Measurements from ENCODE around the gene DCUN1D3. TPM values are rescaled to one million over a fixed set of nuclear protein-coding genes. Genes with fewer than 3 reads are reported as not detected.

Gene DCUN1D3
- total RNA-seq, 2 experiments from 2014 or later: 13.0 to 13.1 TPM

DNA sequence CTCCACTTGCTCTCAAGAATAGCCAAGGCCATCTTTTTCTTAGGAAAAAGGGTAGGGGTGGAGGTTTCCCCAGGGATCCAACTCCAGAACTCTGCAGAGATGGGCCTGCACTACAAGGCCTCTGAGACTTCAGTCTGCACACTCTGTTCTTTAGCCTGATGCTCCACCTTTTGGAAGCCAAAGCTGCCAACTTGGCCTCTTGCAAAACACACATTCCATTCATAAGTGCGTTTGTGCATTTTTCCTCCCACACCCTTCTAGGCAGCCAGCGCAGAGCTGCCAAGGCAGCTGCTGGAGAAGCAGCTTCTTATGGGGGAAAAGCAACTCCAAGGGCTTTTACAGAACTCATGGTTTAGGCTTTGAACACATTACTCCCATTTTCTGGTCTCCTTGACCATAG is 48.6 kb downstream of the DCUN1D3 start:
- POLR2A ChIA-PET: no interaction called here
- CTCF ChIA-PET: interaction anchor here (1.2 kb wide), 1 partner anchor 53 kb away, joined by 3 read pairs; no protein-coding TSS in a partner anchor

DNA sequence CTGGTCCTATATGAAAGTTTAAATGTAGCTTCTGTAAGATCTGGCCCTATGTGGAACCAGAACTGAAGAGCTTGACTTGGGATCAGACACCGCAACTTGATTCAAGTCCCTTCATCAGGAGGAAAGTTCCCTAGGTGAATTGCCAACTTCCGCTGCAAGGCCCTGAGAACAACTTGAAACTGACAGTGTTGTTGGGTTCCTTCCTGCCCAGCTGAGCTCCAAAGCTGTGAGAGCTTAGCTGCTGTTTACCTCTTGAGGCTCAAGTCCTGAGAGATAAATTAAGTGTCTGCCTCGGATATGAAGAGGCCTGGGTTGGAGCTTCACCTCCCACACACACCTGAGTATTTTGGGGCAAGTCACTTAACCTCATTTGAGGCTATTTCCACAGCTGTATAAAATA is 49.2 kb downstream of the DCUN1D3 start:
- CTCF ChIA-PET: interaction anchor here (0.5 to 1.5 kb wide), 9 partner anchors 15 to 211 kb away, joined by 3 to 6 read pairs (median 3); no protein-coding TSS in a partner anchor
- POLR2A ChIA-PET: no interaction called here

DNA sequence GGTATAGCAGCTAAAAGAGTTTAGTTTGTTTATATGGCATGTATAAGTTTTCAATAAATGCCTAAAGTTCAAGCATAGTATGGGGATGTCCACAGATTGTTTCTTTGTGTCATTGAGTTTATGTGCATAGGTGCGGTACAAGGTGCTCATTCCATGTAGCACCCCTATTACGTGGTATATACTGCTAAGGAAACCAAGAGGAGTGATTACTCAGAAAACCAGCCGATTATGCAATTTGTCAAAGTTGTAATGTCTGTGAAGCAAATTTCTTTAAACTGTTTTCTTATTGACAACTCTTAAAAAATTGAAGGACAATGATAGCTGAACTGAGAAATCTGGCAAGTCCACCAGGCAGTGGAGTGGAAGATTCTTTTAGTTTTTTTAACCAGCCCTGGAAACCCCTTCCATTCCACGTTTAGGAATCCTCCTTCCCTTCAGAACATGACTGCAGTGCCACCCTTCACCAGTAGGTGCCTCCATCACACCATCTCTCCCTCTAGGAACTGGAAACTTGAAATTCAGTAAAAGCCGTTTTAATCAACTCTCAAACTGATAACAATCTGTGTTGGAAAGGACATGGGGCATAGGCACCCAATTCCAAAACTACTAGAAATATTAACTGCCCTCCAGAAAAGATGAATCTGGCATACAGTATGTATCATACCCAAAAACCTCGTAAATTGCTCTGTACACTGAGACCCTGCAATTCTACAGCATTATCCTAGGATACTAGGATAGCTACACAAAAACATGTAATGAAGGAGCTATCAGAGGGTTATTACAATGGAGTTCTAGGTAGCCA is 50.4 kb downstream of the DCUN1D3 start:
- CTCF ChIA-PET: interaction anchor here (0.6 to 1.5 kb wide), 13 partner anchors 16 to 433 kb away, joined by 3 to 6 read pairs (median 3); no protein-coding TSS in a partner anchor

DNA sequence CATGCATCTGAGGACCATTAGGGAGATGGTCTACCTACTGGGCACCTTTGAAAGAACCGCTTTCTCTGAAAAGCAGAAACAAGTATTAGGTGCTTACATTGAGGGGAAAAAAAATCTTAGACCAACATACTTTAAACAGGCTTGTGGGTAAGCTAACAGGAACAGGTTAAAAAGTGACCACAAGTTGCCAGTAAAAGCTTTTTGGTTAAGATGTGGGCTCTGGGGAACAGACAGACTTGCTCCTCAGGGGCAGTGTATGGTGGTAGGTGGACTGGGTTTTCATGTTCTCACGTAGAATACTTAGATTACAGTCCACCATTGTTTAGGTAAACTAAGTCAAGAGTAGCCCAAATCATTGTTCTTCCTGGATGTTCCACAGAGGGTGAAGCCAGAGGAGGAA is 52.6 kb downstream of the DCUN1D3 start:
- POLR2A ChIA-PET: no interaction called here
- CTCF ChIA-PET: interaction anchor here (1.3 kb wide), 1 partner anchor 97 kb away, joined by 3 read pairs; no protein-coding TSS in a partner anchor

More for the DNA sequence above, 50.4 kb downstream of the DCUN1D3 start:
- POLR2A ChIA-PET: no interaction called here

DNA sequence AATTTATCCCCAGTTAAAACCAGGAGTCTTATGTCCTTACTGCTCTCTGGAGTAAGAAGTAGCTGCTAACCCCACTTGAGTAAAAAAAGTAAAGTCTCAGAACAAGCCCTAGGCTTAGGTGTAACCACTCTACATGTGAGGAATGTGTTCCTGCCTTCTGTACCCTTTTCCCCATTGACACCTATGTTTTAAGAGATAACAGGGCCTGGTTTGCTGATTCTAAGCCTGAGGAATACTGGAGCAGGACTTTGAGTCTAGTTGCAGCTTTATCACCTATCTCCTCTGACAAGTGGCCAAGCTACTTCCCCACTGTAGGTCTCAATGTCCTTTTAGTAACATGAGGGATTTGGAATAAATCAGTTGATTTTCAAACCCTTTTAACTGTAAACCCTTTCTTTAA is 53.6 kb downstream of the DCUN1D3 start:
- ChIA-PET POLR2A (no interaction called here), CTCF (interaction anchor here (0.5 to 1.3 kb wide), 2 partner anchors 98 to 1510 kb away, joined by 3 read pairs; no protein-coding TSS in a partner anchor)

DNA sequence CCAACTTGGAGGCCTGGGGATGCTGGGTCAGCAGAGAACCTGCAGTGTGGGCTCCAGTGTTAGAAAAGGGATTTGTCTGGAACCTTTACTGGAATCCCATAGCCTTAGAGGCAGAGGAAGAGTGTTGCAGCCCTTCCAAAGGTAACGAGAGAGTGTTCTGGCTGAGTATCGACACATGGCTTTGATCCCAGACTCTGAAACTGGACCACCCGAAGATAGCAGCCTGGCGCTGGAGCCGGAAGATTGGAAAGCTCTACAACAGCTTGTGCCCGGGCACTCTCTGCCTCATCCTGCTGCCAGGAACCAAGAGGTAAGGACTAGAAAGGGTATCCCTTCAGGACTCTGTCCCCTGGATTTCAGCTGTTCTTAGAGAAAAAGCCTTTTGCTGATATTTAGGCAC is 54.1 kb downstream of the DCUN1D3 start:
- ChIA-PET CTCF (interaction anchor here (0.5 kb wide), 1 partner anchor 1511 kb away, joined by 3 read pairs; no protein-coding TSS in a partner anchor), POLR2A (no interaction called here)

DNA sequence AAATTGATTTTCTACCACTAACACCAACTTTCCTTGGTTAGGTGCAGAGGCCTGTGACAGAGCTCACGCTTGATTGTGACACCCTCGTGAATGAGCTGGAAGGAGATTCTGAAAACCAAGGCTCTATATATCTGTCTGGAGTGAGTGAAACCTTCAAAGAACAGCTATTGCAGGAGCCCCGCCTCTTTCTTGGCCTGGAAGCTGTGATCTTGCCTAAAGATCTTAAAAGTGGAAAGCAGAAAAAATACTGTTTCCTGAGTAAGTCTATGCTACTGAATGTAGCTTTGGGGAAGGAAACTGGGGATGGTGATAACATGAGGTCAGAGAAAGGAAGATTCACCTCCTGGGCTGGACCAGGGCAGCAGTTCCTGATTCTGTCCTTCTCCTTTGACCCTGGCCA is 55.6 kb downstream of the DCUN1D3 start:
- POLR2A ChIA-PET: interaction anchor here (1.1 kb wide), 1 partner anchor 56 kb away, joined by 4 read pairs; the partner anchor contains the start of genes DCUN1D3 and LYRM1
- CTCF ChIA-PET: interaction anchor here (1.0 kb wide), 1 partner anchor 30 kb away, joined by 3 read pairs; no protein-coding TSS in a partner anchor

DNA sequence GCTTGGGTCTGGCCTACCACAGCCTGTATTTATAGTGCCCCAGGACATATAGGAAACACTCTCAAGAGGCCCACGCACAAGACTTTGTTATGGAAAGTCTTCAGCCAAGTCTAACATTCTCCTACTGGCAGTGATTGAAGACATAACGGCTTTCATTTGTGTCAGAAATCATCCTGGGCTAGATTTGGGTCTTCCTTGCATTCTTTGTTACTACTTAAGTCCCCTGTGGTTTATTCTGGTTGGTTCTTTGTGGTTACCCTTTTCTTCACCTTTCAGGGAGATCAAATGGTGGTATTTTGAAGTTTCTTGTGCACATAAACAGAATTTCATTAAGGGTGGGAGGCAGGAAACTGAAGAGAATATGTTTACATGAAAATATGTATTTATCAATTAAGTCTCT is 56.1 kb downstream of the DCUN1D3 start:
- ChIA-PET CTCF (interaction anchor here (1.0 kb wide), 1 partner anchor 31 kb away, joined by 3 read pairs; no protein-coding TSS in a partner anchor), POLR2A (interaction anchor here (1.1 kb wide), 1 partner anchor 56 kb away, joined by 4 read pairs; the partner anchor contains the start of genes DCUN1D3 and LYRM1)

DNA sequence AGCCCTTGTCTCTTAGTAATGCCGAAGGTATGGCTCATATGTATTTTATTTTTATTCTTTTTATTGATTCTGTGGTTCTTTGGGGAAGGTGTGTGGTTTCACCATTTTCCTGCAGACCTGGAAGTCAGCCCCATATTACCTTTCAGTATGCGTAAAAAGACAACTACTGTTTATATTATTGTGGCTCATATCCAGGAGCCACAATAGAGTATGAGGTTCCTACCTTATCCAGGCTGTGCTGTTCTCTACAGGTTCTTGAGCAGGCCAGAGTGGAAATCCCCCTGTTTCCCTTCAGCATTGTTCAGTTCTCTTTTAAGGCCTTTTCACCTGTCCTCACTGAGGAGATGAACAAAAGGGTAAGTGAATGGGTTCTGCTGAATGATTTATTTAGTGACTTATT is 60.7 kb downstream of the DCUN1D3 start:
- POLR2A ChIA-PET: no interaction called here
- CTCF ChIA-PET: interaction anchor here (1.4 kb wide), 1 partner anchor 33 kb away, joined by 3 read pairs; the partner anchor contains the start of genes ERI2 and REXO5

DNA sequence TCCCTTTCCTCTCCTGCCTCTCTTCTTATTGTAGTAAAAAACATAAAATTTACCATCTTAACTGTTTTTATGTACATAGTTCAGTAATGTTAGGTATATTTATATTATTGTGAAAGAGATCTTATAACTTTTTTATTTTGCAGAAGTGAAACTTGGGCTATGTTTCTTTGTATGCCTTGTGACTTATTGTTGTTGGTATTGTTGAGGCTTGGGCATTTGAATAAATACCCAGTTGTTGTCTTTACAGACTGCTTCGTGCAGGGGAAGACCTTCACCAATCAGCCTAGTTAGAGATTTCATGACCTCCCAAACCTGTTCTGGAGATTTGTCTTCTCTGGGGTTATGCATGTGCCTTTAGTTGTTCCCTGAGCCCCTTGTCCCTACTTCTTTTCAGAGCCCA is 61.9 kb downstream of the DCUN1D3 start:
- CTCF ChIA-PET: interaction anchor here (1.4 kb wide), 1 partner anchor 32 kb away, joined by 3 read pairs; the partner anchor contains the start of genes ERI2 and REXO5
- POLR2A ChIA-PET: no interaction called here

DNA sequence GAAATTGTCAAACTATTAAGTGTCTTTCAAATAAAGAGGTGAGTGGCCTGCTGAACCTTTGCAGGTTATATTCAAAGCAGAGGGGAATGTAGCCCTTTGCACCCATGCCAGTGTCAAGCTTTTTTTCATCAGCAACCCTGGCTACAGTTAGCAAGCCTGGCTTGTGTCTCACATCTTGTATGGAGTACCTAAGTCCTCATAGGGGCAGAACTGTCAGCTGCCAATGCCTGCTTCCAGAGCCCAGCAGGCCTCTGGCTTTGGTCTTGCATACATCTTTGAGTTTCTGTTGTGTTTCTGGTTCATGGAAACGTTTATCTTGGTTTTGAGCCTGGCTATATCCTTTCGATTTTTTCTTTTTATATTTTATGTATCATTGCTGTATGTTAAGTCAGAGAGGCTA is 67.1 kb downstream of the DCUN1D3 start:
- POLR2A ChIA-PET: no interaction called here

DNA sequence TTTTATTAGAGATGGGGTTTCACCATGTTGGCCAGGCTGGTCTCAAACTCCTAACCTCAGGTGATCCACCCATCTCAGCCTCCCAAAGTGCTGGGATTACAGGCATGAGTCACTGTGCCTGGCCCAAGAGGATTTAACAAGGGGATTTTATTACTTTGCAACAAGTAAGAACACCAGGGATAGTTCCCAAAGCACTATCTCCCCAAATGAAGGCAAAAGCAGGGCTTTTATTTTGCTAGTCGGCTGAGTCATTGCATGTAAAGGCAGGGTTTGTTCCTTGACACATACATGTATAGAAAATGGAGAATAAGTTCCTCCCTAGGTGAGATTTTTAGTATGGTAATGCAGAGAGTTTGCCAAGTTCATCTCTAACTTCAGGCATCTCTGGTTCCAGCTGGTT is 69.8 kb downstream of the DCUN1D3 start:
- ChIA-PET POLR2A (no interaction called here), CTCF (no interaction called here)

More for the DNA sequence above, 67.1 kb downstream of the DCUN1D3 start:
- CTCF ChIA-PET: interaction anchor here (1.1 kb wide), 1 partner anchor 17 kb away, joined by 5 read pairs; no protein-coding TSS in a partner anchor

DNA sequence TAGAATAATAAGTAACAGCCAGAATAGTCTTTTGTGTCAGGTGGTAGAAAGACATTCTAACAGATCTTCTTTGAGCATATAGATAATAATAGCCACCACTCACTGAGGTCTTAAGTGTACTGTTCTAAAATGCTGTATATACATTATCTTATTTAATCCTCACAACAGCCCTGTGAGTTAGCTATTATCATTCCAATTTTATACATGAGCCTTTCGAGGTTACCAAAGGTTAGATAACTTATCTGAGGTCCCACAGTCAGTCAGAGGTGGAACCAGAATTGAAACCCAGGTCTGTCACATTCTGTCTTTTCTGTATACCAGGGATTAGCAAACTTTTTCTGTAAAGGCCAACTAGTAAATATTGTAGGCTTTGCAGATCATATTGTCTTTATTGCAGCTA is 70.6 kb downstream of the DCUN1D3 start:
- ChIA-PET POLR2A (no interaction called here), CTCF (no interaction called here)

DNA sequence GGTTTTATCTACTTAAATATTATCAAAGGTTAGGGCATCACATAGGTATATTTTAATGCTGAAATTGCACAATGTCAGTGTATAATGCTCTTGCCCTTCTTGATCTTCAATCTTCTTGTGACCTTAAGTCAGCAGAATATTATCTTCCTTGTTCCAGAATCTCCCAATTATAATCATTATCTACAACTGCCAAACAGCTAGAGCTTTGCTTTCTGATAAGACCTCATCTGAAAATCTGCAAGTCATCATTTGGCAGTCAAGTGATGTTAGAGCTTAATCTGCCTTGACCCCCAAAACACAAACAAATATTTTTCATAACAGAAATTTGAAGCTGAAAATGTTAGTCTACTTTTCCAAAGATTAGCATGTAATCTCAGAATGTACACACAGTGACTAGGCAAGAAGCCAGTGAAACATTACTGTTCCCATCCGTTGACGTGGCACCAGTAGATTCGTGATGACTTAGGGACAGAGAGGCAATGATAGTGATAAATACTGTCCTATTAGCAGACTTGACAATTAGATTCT is 74.1 kb downstream of the DCUN1D3 start:
- ChIA-PET CTCF (no interaction called here), POLR2A (no interaction called here)

DNA sequence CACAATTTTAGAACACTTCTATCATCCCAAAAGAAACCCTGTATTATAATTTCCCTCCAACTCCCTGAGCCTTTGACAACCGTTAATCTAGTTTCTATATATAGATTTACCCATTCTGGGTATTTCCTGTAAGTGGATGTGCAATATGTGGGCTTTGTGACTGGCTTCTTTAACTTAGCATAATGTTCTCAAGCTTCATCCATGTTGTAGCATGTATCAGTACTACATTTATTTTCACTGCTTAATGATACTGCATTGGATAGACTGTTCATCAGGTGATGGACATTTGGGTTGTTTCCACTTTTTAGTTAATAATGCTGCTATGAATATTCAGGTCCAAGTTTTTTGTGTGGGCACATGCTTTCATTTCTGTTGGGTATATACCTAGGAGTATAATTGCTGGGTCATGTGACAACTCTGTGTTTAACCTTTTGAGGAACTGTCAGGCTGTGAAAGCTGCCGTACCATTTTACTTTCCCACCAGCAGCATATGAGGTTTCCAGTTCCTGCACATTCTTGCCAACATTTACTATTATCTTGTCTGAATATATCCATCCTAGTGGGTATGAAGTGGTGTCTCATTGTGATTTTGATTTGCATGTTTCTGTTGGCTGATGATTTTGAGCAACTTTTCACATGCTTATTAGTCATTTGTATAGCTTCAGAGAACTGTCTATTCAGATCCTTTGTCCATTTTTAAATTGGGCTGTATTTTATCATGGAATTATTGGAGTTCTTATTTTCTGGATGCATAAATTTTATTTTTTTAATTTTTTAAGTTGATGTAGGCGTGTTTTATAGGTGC is 77.4 kb downstream of the DCUN1D3 start:
- POLR2A ChIA-PET: no interaction called here
- CTCF ChIA-PET: no interaction called here

DNA sequence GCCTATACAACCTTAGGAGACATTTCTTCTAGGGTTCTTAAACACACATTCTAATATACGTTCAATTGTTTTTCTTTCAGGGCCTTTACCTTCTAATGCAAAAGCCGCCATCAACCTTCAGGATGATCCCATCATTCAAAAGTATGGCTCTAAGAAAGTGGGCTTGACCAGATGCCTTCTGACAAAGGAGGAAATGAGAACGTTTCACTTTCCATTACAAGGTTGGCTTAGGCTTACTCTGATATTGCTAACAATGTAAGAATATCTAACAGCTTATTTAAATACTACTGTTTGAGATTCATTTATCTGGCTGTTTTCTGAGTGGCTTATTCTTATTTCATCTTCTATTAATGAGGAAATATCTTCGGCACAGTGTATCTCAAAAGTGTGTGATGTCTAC is 78.5 kb downstream of the DCUN1D3 start:
- POLR2A ChIA-PET: no interaction called here
- CTCF ChIA-PET: no interaction called here

DNA sequence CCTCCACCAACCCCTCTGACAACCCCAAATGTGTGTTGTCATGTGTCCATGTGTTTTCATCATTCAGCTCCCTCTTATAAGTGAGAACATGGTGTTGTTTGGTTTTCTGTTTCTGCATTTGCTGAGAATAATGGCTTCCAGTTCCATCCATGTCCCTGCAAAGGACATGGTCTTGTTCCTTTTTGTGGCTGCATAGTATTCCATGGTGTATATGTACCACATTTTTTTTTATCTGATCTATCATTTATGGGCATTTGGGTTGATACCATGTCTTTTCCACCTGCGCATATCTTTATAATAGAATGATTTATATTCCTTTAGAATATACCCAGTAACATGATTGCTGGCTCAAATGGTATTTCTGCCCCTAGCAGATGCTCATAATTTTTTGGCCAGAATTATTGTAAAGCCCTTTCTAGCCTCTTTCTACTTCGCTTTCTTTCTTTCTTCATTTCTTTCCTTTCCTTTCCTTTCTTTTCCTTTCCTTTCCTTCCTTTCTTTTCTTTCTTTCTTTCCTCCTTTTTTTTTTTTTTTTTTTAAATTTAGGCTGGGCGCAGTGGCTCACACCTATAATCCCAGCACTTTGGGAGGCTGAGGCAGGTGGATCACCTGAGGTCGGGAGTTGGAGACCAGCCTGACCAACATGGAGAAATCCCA is 81.1 kb downstream of the DCUN1D3 start:
- POLR2A ChIA-PET: no interaction called here
- CTCF ChIA-PET: interaction anchor here (0.5 kb wide), 1 partner anchor 47 kb away, joined by 3 read pairs; no protein-coding TSS in a partner anchor

DNA sequence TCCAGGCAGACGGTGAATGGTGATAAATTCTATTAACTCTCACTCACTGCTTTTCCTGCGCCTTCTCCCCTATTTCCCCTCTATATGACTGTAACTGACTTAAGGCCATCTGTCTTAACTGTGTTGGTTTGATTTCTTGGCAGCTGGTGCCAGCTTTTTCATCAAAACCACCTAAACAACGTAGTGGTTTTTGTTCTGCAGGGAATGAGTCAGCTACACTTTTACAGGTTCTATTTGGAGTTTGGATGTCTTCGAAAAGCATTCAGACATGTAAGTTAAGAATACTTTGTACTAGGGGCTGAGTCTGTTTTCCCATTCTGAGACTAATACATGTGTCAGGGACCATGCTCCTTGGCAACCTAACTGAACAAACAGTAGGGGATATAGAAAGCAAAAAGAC is 85.4 kb downstream of the DCUN1D3 start:
- POLR2A ChIA-PET: no interaction called here

DNA sequence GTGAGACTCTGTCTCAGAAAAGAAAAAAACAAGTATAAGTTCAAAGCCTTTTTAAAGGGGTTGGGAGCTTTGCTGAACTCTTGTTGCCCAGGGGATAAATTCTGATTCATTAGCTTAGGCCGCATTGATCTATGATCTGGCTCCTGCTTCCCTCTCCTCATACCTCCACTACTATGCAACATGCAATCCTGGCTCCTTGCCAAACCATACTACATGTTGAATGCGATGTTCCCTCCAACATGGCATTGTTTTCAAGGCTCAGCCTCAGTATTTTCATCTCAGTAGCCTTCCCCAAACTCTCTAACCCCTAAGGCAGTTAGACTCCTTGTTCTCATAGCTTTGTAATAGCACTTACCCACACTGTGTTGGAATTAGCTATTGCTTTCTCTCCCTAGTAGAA is 87.6 kb downstream of the DCUN1D3 start:
- POLR2A ChIA-PET: no interaction called here
- CTCF ChIA-PET: interaction anchor here (0.7 kb wide), 1 partner anchor 8 kb away, joined by 7 read pairs; no protein-coding TSS in a partner anchor

More for the DNA sequence above, 85.4 kb downstream of the DCUN1D3 start:
- CTCF ChIA-PET: interaction anchor here (1.0 kb wide), 1 partner anchor 10 kb away, joined by 4 read pairs; no protein-coding TSS in a partner anchor

All from activated CD8-positive, alpha-beta memory T cell treated with anti-CD3 and anti-CD28 coated beads for 36 hours (primary cell).